Right lobe of liver (tissue), 4 donors: ENCODE results near the gene OLIG2.

Experiments used
- POLR2A ChIP-seq: fragments of 450-650 bp; IDR thresholded peaks from one replicate; pipeline ENCODE4 v1.6.1; 2017; ENCODE audit warnings: antibody characterized with exemption, mild to moderate bottlenecking
- TF ChIP-seq, protein P1 (sequence below), 4 donors: fragments of 200-600 bp in 3 of 4; fragments of 450-650 bp in 1 of 4; IDR thresholded peaks; one replicate each; pipeline versions ENCODE4 v1.5.1 to v1.8.0; 2016 to 2022; ENCODE audit warnings: antibody characterized with exemption in 4 of 4, mild to moderate bottlenecking in 2 of 4
- donor health status: DM: no; HTN: no; CAD: no.
- donor health status: DM: no; HTN: no; CAD: no.
- donor health status: DM: no; HTN: yes; CAD: no.

DNA sequence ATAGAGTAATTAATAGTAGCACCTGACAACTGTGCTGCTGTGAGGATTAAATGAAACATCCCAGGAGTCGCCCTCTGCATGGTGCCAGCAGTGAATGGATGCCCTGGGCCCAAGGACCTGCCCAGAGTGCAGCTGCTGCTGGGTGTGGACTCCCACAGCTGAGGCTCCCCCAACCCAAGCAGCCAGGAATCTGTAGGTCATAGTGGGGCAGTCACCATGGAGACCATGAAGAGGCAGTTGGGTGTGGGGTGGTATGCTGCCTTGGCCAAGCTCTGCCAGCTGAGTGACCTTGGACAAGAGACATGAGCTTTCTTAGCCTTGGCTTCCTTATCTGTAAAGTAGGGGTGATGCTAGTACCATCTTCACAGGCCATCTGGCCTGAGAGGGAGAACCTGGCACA is 9.4 kb downstream of the OLIG2 start:
- TF ChIP-seq, protein P1, sequence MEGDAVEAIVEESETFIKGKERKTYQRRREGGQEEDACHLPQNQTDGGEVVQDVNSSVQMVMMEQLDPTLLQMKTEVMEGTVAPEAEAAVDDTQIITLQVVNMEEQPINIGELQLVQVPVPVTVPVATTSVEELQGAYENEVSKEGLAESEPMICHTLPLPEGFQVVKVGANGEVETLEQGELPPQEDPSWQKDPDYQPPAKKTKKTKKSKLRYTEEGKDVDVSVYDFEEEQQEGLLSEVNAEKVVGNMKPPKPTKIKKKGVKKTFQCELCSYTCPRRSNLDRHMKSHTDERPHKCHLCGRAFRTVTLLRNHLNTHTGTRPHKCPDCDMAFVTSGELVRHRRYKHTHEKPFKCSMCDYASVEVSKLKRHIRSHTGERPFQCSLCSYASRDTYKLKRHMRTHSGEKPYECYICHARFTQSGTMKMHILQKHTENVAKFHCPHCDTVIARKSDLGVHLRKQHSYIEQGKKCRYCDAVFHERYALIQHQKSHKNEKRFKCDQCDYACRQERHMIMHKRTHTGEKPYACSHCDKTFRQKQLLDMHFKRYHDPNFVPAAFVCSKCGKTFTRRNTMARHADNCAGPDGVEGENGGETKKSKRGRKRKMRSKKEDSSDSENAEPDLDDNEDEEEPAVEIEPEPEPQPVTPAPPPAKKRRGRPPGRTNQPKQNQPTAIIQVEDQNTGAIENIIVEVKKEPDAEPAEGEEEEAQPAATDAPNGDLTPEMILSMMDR (IDR thresholded peaks at IDR 0.05), result no peak
- TF ChIP-seq POLR2A, result no peak
